DOHH2 (cell line): ENCODE results near the gene LRRC4B.

Source experiments
- H3F3A ChIP-seq: fragments of 200-600 bp; sonication (generic), shearing (Covaris generic); 2 replicates; pipeline ENCODE4 v1.6.0; 2016; ENCODE audit warnings: antibody characterized with exemption, mild to moderate bottlenecking; ENCODE audit not compliant: control insufficient read depth, insufficient read depth
- H3K27ac ChIP-seq: fragments of 200-600 bp; sonication (generic); 2 replicates; pipeline ENCODE4 v1.5.1; 2014; ENCODE audit warnings: low read depth, mild to moderate bottlenecking, low read length, moderate library complexity
- H3K27me3 ChIP-seq: fragments of 200-600 bp; sonication (generic); 2 replicates; pipeline ENCODE4 v1.6.1; 2014; ENCODE audit warnings: mild to moderate bottlenecking, low read length, mixed read lengths; ENCODE audit not compliant: control insufficient read depth
- H3K36me3 ChIP-seq: fragments of 200-600 bp; sonication (generic); 2 replicates; pipeline ENCODE4 v1.6.1; 2014; ENCODE audit warnings: mild to moderate bottlenecking, low read length, moderate library complexity, mixed read lengths; ENCODE audit not compliant: control insufficient read depth
- H3K4me1 ChIP-seq: fragments of 200-600 bp; sonication (generic); 2 replicates; pipeline ENCODE4 v1.6.1; 2014; ENCODE audit warnings: mild to moderate bottlenecking, low read length, mixed read lengths; ENCODE audit not compliant: control insufficient read depth
- H3K4me2 ChIP-seq: fragments of 200-600 bp; sonication (generic); 2 replicates; pipeline ENCODE4 v1.6.0; 2014; ENCODE audit warnings: mild to moderate bottlenecking, low read length, moderate library complexity
- H3K4me3 ChIP-seq: fragments of 200-600 bp; sonication (generic); 2 replicates; pipeline ENCODE4 v1.5.1; 2014; ENCODE audit warnings: mild to moderate bottlenecking, low read length, mixed read lengths
- H3K79me2 ChIP-seq: fragments of 200-600 bp; sonication (generic); 2 replicates; pipeline ENCODE4 v1.6.1; 2014; ENCODE audit warnings: mild to moderate bottlenecking, low read length, mixed read lengths; ENCODE audit not compliant: control insufficient read depth
- H3K9me2 ChIP-seq: fragments of 200-600 bp; sonication (generic); replicated peaks from 2 replicates; pipeline ENCODE4 v1.6.1; 2014; ENCODE audit warnings: mild to moderate bottlenecking, low read length, mixed read lengths; ENCODE audit not compliant: control insufficient read depth
- H3K9me3 ChIP-seq: fragments of 200-600 bp; sonication (generic); 2 replicates; pipeline ENCODE4 v1.6.1; 2014; ENCODE audit warnings: antibody characterized with exemption, low read length, mixed read lengths; ENCODE audit not compliant: control insufficient read depth, insufficient read depth
- H4K20me1 ChIP-seq: fragments of 200-600 bp; sonication (generic); 2 replicates; pipeline ENCODE4 v1.6.0; 2014; ENCODE audit warnings: low read depth, mild to moderate bottlenecking, antibody characterized with exemption, low read length, moderate library complexity; ENCODE audit not compliant: control insufficient read depth, insufficient read depth
- CTCF ChIP-seq: fragments of 200-600 bp; sonication (generic); IDR thresholded peaks from one replicate; pipeline ENCODE4 v1.5.1; 2014; ENCODE audit warnings: antibody characterized with exemption, mild to moderate bottlenecking, low read depth, low read length; ENCODE audit not compliant: poor library complexity, severe bottlenecking
- EZH2phosphoT487 ChIP-seq: fragments of 200-600 bp; sonication (generic); IDR thresholded peaks from 2 replicates; pipeline ENCODE4 v1.6.1; 2017; ENCODE audit warnings: borderline replicate concordance, mild to moderate bottlenecking, antibody characterized with exemption, low read length, moderate library complexity, mixed read lengths

LRRC4B gene

DNA sequence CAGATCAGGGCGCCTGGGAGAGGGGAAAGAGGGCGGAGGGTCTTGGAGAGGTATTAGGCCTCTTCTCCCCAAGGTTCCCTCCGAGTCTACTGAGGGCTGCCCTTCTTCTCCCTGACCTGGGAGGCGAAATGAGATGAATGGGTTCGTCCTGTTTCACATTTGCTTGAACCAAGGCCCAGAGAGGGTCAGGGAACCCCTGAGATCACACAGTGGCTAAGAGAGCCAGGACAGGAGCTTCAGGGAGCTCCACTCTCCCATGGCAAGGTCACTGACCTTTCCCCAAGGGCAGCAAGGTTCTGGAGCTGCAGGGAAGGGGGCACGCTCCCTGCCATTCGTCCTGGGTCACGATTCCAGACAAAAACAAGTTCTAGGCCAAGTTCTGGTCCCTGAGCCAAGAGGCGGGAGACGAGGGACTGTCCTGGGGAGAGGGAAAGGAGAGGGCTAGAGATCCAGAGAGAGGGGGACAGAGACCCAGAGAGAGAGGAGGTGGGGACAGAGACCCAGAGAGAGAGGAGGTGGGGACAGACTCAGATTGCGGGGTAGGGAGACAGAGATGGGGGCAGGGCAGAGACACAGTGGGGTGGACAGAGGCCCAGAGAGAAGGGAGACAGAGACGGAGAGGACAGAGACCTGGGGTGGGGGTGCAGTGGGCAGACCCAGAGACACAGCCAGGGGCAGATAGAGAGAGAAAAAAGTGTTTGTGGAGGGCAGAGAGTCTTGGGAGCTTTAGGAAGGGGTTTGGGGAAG, 55.1 kb downstream of the LRRC4B start:
- no peak overlapping the region for H3K27ac ChIP-seq
- peaks cover 14% of the 10 kb centered on the region for H3K4me1 ChIP-seq
- no peak overlapping the region for H3K4me3 ChIP-seq
- H3K9me3 ChIP-seq = no peaks in the 10 kb centered on the region
- no peak for TF ChIP-seq CTCF
- no peak for TF ChIP-seq EZH2phosphoT487
- H3K79me2 ChIP-seq = peaks cover 3% of the 10 kb centered on the region; the same call in 1 of the 2 replicates
- H3K36me3 ChIP-seq = no peaks in the 10 kb centered on the region
- no peak overlapping the region for H3K4me2 ChIP-seq
- no peaks in the 10 kb centered on the region for H3F3A ChIP-seq
- H3K27me3 ChIP-seq = no peaks in the 10 kb centered on the region
- H4K20me1 ChIP-seq = no peaks in the 10 kb centered on the region
- H3K9me2 ChIP-seq = no peaks in the 10 kb centered on the region

DNA sequence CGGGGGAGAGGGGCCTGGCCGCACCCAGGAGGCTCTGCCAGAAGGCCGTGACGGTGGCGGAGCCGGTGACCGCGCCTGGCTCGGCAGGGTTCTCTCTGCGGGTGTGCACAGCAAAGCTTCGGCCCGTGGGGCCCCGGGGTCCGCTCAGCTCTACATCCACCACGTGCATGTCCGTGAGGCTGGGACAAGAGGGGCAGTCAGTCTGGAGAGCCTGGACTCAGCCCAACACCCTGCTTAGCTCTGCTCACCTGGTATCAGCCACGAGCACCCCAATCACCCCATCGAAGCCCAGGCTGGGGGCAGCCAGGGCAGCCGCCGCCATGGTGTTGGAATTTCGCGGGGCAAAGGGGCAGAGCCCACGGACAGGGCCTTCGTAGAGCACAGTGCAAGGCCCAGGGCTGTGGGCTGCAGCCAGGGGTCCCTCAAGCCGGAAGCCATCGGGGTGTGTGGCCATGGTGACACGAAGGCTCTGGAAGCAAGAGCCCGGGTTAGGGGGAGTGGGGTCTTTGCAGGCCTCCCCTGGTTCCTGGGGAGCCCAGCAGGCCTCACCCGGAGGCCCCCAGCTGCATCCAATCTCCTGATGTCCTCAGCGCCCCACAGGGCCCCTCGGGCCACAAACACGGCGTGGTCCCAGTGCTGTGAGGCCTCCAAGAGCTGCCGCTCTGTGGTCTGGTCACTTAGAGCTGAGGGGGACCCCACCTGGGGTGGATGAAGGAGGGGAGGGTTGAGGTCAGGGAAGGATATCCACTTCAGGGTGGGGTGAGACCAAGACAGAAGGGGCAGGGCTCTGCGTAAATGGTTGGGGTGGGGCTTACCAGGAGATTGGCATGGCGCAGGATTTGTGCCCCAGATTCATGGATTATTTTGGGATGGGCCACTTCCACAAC, 55.9 kb downstream of the LRRC4B start:
- Histone ChIP-seq H3K27me3 (no peaks in the 10 kb centered on the region), H3F3A (no peaks in the 10 kb centered on the region), H3K4me2 (peak overlapping the region; percentile 90), H3K4me3 (peak overlapping the region; percentile 79), H3K79me2 (peaks cover 3% of the 10 kb centered on the region; the same call in 1 of the 2 replicates), H3K4me1 (peaks cover 14% of the 10 kb centered on the region), H3K9me3 (no peaks in the 10 kb centered on the region), H3K9me2 (no peaks in the 10 kb centered on the region), H3K27ac (no peak overlapping the region), H3K36me3 (no peaks in the 10 kb centered on the region), H4K20me1 (no peaks in the 10 kb centered on the region)
- TF ChIP-seq CTCF (no peak), EZH2phosphoT487 (no peak)

DNA sequence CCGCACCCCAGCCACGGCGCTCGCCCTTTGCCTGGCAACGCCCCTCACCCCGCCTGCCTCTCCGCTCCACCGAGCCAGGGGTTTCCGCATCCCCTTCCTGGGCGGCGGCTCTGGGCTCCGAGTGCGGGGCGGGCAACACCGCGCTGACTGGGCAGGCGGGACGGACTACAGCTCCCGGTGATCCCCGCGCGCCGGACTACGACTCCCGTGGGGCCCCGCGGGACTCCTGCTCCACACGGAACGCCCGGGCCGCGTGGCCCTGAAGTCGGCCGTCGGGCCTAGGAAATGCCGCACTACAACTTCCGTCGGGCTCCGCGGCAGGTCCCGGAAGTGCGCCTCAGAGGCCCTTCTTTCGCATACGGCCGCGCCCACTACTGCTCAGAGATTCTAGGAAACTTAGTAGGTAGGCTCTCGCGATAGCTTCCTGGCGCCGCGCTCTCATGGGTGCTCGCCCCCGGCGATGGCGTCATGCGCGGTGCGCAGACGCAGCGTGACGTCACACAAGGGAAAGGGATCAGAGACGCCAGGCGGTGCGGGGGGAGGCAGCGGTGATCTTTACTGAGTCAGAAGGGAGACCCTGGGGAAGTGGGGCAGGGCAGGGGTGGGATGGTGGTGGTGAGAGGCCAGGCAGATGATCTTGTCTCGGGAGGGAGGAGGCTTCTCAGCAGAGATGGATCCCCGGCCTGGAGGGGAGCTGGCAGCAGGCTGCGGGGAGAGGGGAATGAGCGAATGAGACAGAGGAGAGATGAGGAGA, 57.0 kb downstream of the LRRC4B start, which contains the start of gene JOSD2:
Gene JOSD2 (minus strand): TSS at position 123 of the 754 bp plus-strand sequence. CDS start 760 bp downstream, outside the sequence.
- TF ChIP-seq EZH2phosphoT487 (no peak), CTCF (no peak)
- Histone ChIP-seq H3K27ac (peak within 1 kb of the TSS; percentile 20; the same call in 1 of the 2 replicates), H3K4me3 (peak within 1 kb of the TSS; percentile 79)

More for the DNA sequence above, 57.0 kb downstream of the LRRC4B start, which contains the start of gene JOSD2:
- peaks cover 14% of the 10 kb centered on the region for H3K4me1 ChIP-seq
- H3K4me2 ChIP-seq = peak within 1 kb of the TSS; percentile 90
- H3K9me2 ChIP-seq = no peaks in the 10 kb centered on the region
- no peaks in the 10 kb centered on the region for H3K27me3 ChIP-seq
- no peaks in the 10 kb centered on the region for H3K9me3 ChIP-seq
- peaks cover 3% of the 10 kb centered on the region; the same call in 1 of the 2 replicates for H3K79me2 ChIP-seq
- H3F3A ChIP-seq = no peaks in the 10 kb centered on the region
- H4K20me1 ChIP-seq = no peaks in the 10 kb centered on the region
- H3K36me3 ChIP-seq = no peaks in the 10 kb centered on the region
